A673 (cell line): Measurements from ENCODE around the gene ATP8B2. TPM values are rescaled to one million over a fixed set of nuclear protein-coding genes. Genes with fewer than 3 reads are reported as not detected.
A peak's percentile ranks its signal among the peaks of the same experiment; 100 is the strongest.
"Not testable (repeated sequence)": the region's sequence is repeated elsewhere in the genome, so short reads cannot be mapped to it uniquely, and the experiment has no call there.

Experiments
- Bru-seq: library from RNA; stranded (reverse); fragments of 400-500 nt; gene quantifications from one replicate; lab custom pipeline; 2021; lab: Mats Ljungman, UMichigan
- BruChase-seq, 2 experiments: library from RNA; stranded (reverse); fragments of 400-500 nt; gene quantifications; one replicate each; lab custom pipeline; 2021; lab: Mats Ljungman, UMichigan
- BruUV-seq: library from RNA; stranded (reverse); fragments of 400-500 nt; replicated peaks from 2 replicates; lab custom pipeline; 2021; lab: Mats Ljungman, UMichigan
- CTCF ChIA-PET: fragments of 300-600 bp; sonication (Branson Sonifier 250); formaldehyde crosslinking; loops from one replicate; lab custom pipeline; 2022; ENCODE audit warnings: antibody characterized with exemption; lab: Charles Lee
- POLR2A ChIA-PET: fragments of 300-600 bp; sonication (Branson Sonifier 250); formaldehyde crosslinking; loops from one replicate; lab custom pipeline; 2022; ENCODE audit warnings: antibody characterized with exemption; ENCODE audit not compliant: low non-redundant PET; lab: Charles Lee
- DNase-seq: peaks from one replicate; pipeline ENCODE4 v3.0.0-alpha.2; 2015; ENCODE audit warnings: low spot score
- H3K27ac ChIP-seq: fragments of 200-600 bp; sonication (generic); 2 replicates; pipeline ENCODE4 v1.5.1; 2016; ENCODE audit warnings: mixed run types, low read depth, mild to moderate bottlenecking, mixed read lengths, antibody characterized with exemption, low read length; ENCODE audit not compliant: poor library complexity, severe bottlenecking
- H3K27me3 ChIP-seq: fragments of 200-600 bp; sonication (generic); replicated peaks from 2 replicates; pipeline ENCODE4 v1.6.1; 2017; ENCODE audit warnings: mixed run types, low read depth, mild to moderate bottlenecking, mixed read lengths, antibody characterized with exemption, low read length; ENCODE audit not compliant: insufficient read depth, poor library complexity
- H3K36me3 ChIP-seq: fragments of 200-600 bp; sonication (generic); 2 replicates; pipeline ENCODE4 v1.6.1; 2016; ENCODE audit warnings: mixed run types, mild to moderate bottlenecking, mixed read lengths, antibody characterized with exemption, low read length; ENCODE audit not compliant: insufficient read depth, poor library complexity, severe bottlenecking
- H3K4me1 ChIP-seq: fragments of 200-600 bp; sonication (generic); 2 replicates; pipeline ENCODE4 v1.6.1; 2017; ENCODE audit warnings: mixed run types, mild to moderate bottlenecking, mixed read lengths, antibody characterized with exemption, low read length; ENCODE audit not compliant: insufficient read depth, poor library complexity, severe bottlenecking
- H3K4me3 ChIP-seq: fragments of 200-600 bp; sonication (generic); 2 replicates; pipeline ENCODE4 v1.5.1; 2016; ENCODE audit warnings: low read depth, mixed run types, mild to moderate bottlenecking, mixed read lengths, low read length; ENCODE audit not compliant: poor library complexity, severe bottlenecking
- H3K9me3 ChIP-seq: fragments of 200-600 bp; sonication (generic); 2 replicates; pipeline ENCODE4 v1.6.1; 2016; ENCODE audit warnings: mixed run types, low read depth, mild to moderate bottlenecking, mixed read lengths, antibody characterized with exemption, low read length; ENCODE audit not compliant: poor library complexity, severe bottlenecking
- CTCF ChIP-seq: fragments of 300-800, 200-600 bp; sonication (generic); conservative IDR thresholded peaks from 2 replicates; pipeline ENCODE4 v1.5.1; 2017; ENCODE audit warnings: low read depth, mild to moderate bottlenecking, antibody characterized with exemption, low read length, moderate library complexity, mixed read lengths
- EZH2 ChIP-seq: fragments of 200-600 bp; sonication (generic); IDR thresholded peaks from 2 replicates; pipeline ENCODE4 v1.6.1; 2017; ENCODE audit warnings: borderline replicate concordance, low read depth, mild to moderate bottlenecking, mixed read lengths, antibody characterized with exemption, low read length; ENCODE audit not compliant: poor library complexity, severe bottlenecking
- intact Hi-C: fragments of 100-400 bp; cut with micrococcal nuclease; formaldehyde crosslinking; loops from one replicate; pipeline ENCODE4 v1.10.0; 2022; ENCODE audit not compliant: unreplicated experiment
- long read RNA-seq: library from polyadenylated mRNA; stranded (forward); transcript quantifications from one replicate; pipeline ENCODE4 v2.0.0, GENCODE V29; 2022
- total RNA-seq: library from RNA; stranded (reverse); gene quantifications from 2 replicates; pipeline ENCODE4 v1.2.3, GENCODE V29; 2021

ATP8B2 gene, protein sequence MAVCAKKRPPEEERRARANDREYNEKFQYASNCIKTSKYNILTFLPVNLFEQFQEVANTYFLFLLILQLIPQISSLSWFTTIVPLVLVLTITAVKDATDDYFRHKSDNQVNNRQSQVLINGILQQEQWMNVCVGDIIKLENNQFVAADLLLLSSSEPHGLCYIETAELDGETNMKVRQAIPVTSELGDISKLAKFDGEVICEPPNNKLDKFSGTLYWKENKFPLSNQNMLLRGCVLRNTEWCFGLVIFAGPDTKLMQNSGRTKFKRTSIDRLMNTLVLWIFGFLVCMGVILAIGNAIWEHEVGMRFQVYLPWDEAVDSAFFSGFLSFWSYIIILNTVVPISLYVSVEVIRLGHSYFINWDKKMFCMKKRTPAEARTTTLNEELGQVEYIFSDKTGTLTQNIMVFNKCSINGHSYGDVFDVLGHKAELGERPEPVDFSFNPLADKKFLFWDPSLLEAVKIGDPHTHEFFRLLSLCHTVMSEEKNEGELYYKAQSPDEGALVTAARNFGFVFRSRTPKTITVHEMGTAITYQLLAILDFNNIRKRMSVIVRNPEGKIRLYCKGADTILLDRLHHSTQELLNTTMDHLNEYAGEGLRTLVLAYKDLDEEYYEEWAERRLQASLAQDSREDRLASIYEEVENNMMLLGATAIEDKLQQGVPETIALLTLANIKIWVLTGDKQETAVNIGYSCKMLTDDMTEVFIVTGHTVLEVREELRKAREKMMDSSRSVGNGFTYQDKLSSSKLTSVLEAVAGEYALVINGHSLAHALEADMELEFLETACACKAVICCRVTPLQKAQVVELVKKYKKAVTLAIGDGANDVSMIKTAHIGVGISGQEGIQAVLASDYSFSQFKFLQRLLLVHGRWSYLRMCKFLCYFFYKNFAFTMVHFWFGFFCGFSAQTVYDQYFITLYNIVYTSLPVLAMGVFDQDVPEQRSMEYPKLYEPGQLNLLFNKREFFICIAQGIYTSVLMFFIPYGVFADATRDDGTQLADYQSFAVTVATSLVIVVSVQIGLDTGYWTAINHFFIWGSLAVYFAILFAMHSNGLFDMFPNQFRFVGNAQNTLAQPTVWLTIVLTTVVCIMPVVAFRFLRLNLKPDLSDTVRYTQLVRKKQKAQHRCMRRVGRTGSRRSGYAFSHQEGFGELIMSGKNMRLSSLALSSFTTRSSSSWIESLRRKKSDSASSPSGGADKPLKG
- total RNA-seq (29.1 and 32.4 TPM in 2 replicates), Bru-seq, nascent RNA (percentile 57 among the genes with signal in this experiment), BruChase-seq, experiment 1, labeled RNA remaining after a 2-hour chase (percentile 78 among the genes with signal in this experiment), BruChase-seq, experiment 2, labeled RNA remaining after a 6-hour chase (percentile 77 among the genes with signal in this experiment)
- long read RNA-seq, partial matches to known transcripts = 1 of 5 reads
- long read RNA-seq, other reads (novel, unspliced or antisense) = 4 of 5 reads

DNA sequence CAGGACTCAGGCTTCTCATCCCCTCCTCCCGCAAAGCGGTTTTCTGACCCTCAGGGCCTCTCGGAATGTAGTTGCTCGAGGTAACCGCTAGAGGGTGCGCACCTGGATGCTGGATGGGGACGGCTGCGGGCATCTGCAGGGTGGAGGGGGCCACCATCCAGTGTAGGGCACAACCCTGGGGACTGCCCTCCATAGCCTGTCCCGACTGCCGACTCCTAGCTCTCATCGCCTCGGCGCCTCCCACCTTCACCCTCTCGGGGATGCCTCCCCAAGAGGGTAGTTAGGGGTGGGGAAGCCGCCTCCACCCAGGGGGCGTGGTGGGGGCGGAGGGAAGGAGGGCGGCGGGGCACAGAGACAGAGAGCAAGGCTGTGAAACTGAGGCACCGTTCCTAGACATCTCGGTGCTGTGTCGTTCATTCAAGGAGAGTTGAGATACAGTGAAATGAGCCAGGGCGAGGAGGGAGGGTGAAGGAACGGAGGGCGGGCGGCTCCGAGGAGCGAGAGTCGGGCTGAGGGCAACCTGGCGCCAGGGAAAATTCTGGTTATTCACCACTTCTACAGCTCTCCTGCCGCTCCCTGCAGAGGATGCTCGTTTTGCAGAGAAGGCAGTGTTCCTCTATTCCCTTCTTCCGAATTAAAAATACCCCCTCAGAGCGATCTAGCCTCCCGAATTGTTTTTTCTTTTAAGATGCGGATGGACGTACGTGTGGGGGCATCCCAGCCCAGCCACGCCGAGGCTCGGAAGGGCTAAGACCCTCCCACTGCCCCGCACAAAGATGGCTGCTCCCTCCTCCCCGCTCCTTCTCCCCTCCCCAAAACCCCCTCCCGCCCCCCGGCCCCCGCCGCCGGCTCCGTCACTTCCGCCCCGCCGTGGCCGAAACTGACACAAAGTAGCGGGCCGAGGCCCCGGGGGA lies at the start of gene ATP8B2:
TSS of gene ATP8B2 (plus strand) at position 857 of the 914 bp plus-strand sequence. CDS start 2,617 bp downstream, outside the sequence.
- DNase-seq = peak; percentile 85
- no peaks in the 10 kb centered on the region for H3K36me3 ChIP-seq
- H3K9me3 ChIP-seq = no peaks in the 10 kb centered on the region
- peak within 1 kb of the TSS; percentile 86 for H3K27ac ChIP-seq
- no peaks in the 10 kb centered on the region for H3K27me3 ChIP-seq
- intact Hi-C loops = no loop called here
- no peak for TF ChIP-seq EZH2
- TF ChIP-seq CTCF = peak; percentile 96
- peaks cover 33% of the 10 kb centered on the region for H3K4me1 ChIP-seq
- ChIA-PET POLR2A (no interaction called here), CTCF (interaction anchor here (1.1 kb wide), 1 partner anchor 28 kb away, joined by 4 read pairs; no protein-coding TSS in a partner anchor)
- no TSS peak for BruUV-seq
- peak within 1 kb of the TSS; percentile 95 for H3K4me3 ChIP-seq

DNA sequence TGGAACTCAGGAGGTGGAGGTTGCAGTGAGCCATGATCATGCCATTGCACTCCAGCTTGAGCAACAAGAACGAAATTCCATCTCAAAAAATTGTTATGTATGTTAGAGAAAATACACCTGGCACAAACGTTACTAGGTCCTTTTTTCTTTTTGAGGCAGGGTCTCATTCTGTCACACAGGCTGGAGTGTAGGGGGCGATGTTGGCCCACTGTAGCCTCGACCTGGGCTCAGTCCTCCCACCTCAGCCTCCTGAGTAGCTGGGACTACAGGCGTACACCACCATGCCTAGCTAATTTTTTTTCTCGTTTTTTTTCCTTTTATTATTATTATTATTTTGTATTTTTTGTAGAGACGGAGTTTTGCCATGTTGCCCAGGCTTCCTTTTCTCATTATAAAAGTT lies 48.5 kb upstream of the ATP8B2 start:
- intact Hi-C loops = no loop called here

GRCh38 chr1:154287591-154287990 lies 37.7 kb upstream of the ATP8B2 start:
- DNase-seq, H3K4me3 ChIP-seq, H3K27ac ChIP-seq, CTCF ChIA-PET, intact Hi-C loops, H3K9me3 ChIP-seq, H3K27me3 ChIP-seq, POLR2A ChIA-PET, H3K4me1 ChIP-seq, BruUV-seq, H3K36me3 ChIP-seq: not testable (repeated sequence)

More for the DNA sequence above, 48.5 kb upstream of the ATP8B2 start:
- TF ChIP-seq CTCF = peak; percentile 36
- no peak for TF ChIP-seq EZH2
- H3K27ac ChIP-seq = no peak overlapping the region
- BruUV-seq = no TSS peak
- no peak overlapping the region for H3K4me3 ChIP-seq
- H3K27me3 ChIP-seq = no peaks in the 10 kb centered on the region
- peaks cover 3% of the 10 kb centered on the region for H3K4me1 ChIP-seq
- ChIA-PET CTCF (interaction anchor here (0.6 to 1.5 kb wide), 2 partner anchors 59 to 72 kb away, joined by 3 to 10 read pairs; no protein-coding TSS in a partner anchor), POLR2A (interaction anchor here (0.6 kb wide), 1 partner anchor 37 kb away, joined by 5 read pairs; no protein-coding TSS in a partner anchor)
- peaks cover 17% of the 10 kb centered on the region for H3K36me3 ChIP-seq
- H3K9me3 ChIP-seq = no peaks in the 10 kb centered on the region
- DNase-seq = no peak
